SK-N-SH treated with all-trans-retinoic acid at 6 μM for 48 hours (cell line): ENCODE data around the gene RERG.

Experiments used
- ATAC-seq: fragments of 200-7000 bp; cut with Tn5 transposase; 3 replicates; pipeline ENCODE4 v1.9.1; 2020; ENCODE audit warnings: mild to moderate bottlenecking, moderate library complexity
- ARNTL ChIP-seq: fragments of 450-650 bp; formaldehyde crosslinking; IDR thresholded peaks from 2 replicates; pipeline ENCODE4 v1.5.0; 2020; ENCODE audit warnings: low read depth, mild to moderate bottlenecking, moderate library complexity, borderline replicate concordance
- BACH2 ChIP-seq: fragments of 250-450 bp; sonication (Bioruptor Pico); IDR thresholded peaks from 2 replicates; pipeline ENCODE4 v1.9.0; 2021; ENCODE audit warnings: mild to moderate bottlenecking, borderline replicate concordance
- CREB5 ChIP-seq: fragments of 250-450 bp; sonication (Bioruptor Pico); IDR thresholded peaks from 2 replicates; pipeline ENCODE4 v1.5.1; 2020; ENCODE audit warnings: low read depth, mild to moderate bottlenecking, moderate library complexity
- CSDC2 ChIP-seq: fragments of 250-450 bp; sonication (Bioruptor Pico); IDR thresholded peaks from 2 replicates; pipeline ENCODE4 v1.5.0; 2020; ENCODE audit warnings: mild to moderate bottlenecking, moderate library complexity
- GLIS3 ChIP-seq: fragments of 250-450 bp; sonication (Bioruptor Pico); IDR thresholded peaks from 2 replicates; pipeline ENCODE4 v1.5.0; 2020; ENCODE audit warnings: mild to moderate bottlenecking, moderate library complexity
- ISL1 ChIP-seq: fragments of 250-450 bp; sonication (Bioruptor Pico); IDR thresholded peaks from 2 replicates; pipeline ENCODE4 v2.1.2; 2022; ENCODE audit warnings: mild to moderate bottlenecking, moderate library complexity
- OSR1 ChIP-seq: fragments of 250-450 bp; sonication (Bioruptor Pico); IDR thresholded peaks from 2 replicates; pipeline ENCODE4 v1.8.0; 2022; ENCODE audit warnings: moderate library complexity, mild to moderate bottlenecking, inconsistent platforms
- PATZ1 ChIP-seq: fragments of 250-450 bp; sonication (Bioruptor Pico); IDR thresholded peaks from 2 replicates; pipeline ENCODE4 v1.8.0; 2020; ENCODE audit warnings: mild to moderate bottlenecking, moderate library complexity, borderline replicate concordance
- POU6F1 ChIP-seq: fragments of 250-450 bp; sonication (Bioruptor Pico); IDR thresholded peaks from 2 replicates; pipeline ENCODE4 v1.8.0; 2021; ENCODE audit warnings: low read depth, mild to moderate bottlenecking, moderate library complexity, borderline replicate concordance
- PPARA ChIP-seq: fragments of 250-450 bp; sonication (Bioruptor Pico); IDR thresholded peaks from 2 replicates; pipeline ENCODE4 v1.5.0; 2020; ENCODE audit warnings: mild to moderate bottlenecking, borderline replicate concordance
- RARB ChIP-seq: fragments of 250-450 bp; sonication (Bioruptor Pico); IDR thresholded peaks from 2 replicates; pipeline ENCODE4 v1.8.0; 2021; ENCODE audit warnings: mild to moderate bottlenecking, moderate library complexity
- SNAI2 ChIP-seq: fragments of 250-450 bp; sonication (Bioruptor Pico); IDR thresholded peaks from 2 replicates; pipeline ENCODE4 v1.5.0; 2020; ENCODE audit warnings: mild to moderate bottlenecking, moderate library complexity
- TCF4 ChIP-seq: fragments of 250-450 bp; sonication (Bioruptor Pico); IDR thresholded peaks from 2 replicates; pipeline ENCODE4 v1.8.0; 2021; ENCODE audit warnings: mild to moderate bottlenecking, moderate library complexity, borderline replicate concordance
- TSHZ2 ChIP-seq: fragments of 250-450 bp; sonication (Bioruptor Pico); IDR thresholded peaks from 2 replicates; pipeline ENCODE4 v1.5.0; 2020; ENCODE audit warnings: mild to moderate bottlenecking, moderate library complexity
- ZC3H10 ChIP-seq: fragments of 250-450 bp; sonication (Bioruptor Pico); IDR thresholded peaks from 2 replicates; pipeline ENCODE4 v1.5.1; 2021; ENCODE audit warnings: mild to moderate bottlenecking, moderate library complexity
- ZFP3 ChIP-seq: fragments of 250-450 bp; sonication (Bioruptor Pico); IDR thresholded peaks from 2 replicates; pipeline ENCODE4 v1.5.0; 2020; ENCODE audit warnings: mild to moderate bottlenecking, moderate library complexity
- ZNF565 ChIP-seq: fragments of 450-650 bp; formaldehyde crosslinking; conservative IDR thresholded peaks from 2 replicates; pipeline ENCODE4 v1.5.0; 2020; ENCODE audit warnings: low read depth, mild to moderate bottlenecking, moderate library complexity
- ZNF70 ChIP-seq: fragments of 450-650 bp; formaldehyde crosslinking; IDR thresholded peaks from 2 replicates; pipeline ENCODE4 v1.5.0; 2020; ENCODE audit warnings: mild to moderate bottlenecking, moderate library complexity
- ZNF8 ChIP-seq: fragments of 450-650 bp; formaldehyde crosslinking; IDR thresholded peaks from 2 replicates; pipeline ENCODE4 v1.5.0; 2020; ENCODE audit warnings: mild to moderate bottlenecking, moderate library complexity

The RERG gene

GRCh38 chr12:15181017-15181683 is 40.1 kb downstream of the RERG start:
- no peak for ATAC-seq
- TF ChIP-seq SNAI2 (CRISPR knock-in tag) (no peak), ISL1 (CRISPR knock-in tag) (no peak), ZNF8 (CRISPR knock-in tag) (no peak), PPARA (CRISPR knock-in tag) (no peak)

- no peak for TF ChIP-seq ARNTL
- TF ChIP-seq SNAI2 (CRISPR knock-in tag) = no peak
- no peak for ATAC-seq
These were observed 40.9 kb downstream of the RERG start for GRCh38 chr12:15180325-15180724.

GRCh38 chr12:15179672-15180071 is 41.5 kb downstream of the RERG start:
- ATAC-seq = no peak
- no peak for TF ChIP-seq ZFP3 (CRISPR knock-in tag)
- TF ChIP-seq ZC3H10 (CRISPR knock-in tag) = no peak
- TF ChIP-seq TSHZ2 = no peak
- no peak for TF ChIP-seq OSR1

GRCh38 chr12:15173142-15173541 is 48.1 kb downstream of the RERG start:
- TF ChIP-seq CSDC2 (CRISPR knock-in tag) = no peak
- TF ChIP-seq BACH2 (CRISPR knock-in tag) = no peak
- no peak for TF ChIP-seq TCF4 (CRISPR knock-in tag)
- no peak for TF ChIP-seq RARB (CRISPR knock-in tag)
- TF ChIP-seq ZC3H10 (CRISPR knock-in tag) = no peak
- TF ChIP-seq GLIS3 (CRISPR knock-in tag) = no peak
- no peak for TF ChIP-seq CREB5 (CRISPR knock-in tag)
- TF ChIP-seq ZFP3 (CRISPR knock-in tag) = no peak
- no peak for TF ChIP-seq ZNF8 (CRISPR knock-in tag)
- TF ChIP-seq POU6F1 (CRISPR knock-in tag) = no peak
- no peak for TF ChIP-seq SNAI2 (CRISPR knock-in tag)
- TF ChIP-seq PATZ1 = no peak
- TF ChIP-seq ZNF70 (CRISPR knock-in tag) = no peak
- TF ChIP-seq ZNF565 (CRISPR knock-in tag) = no peak
- TF ChIP-seq, all 23 proteins: peak for 0
- ATAC-seq = no peak
